H1 (cell line): ENCODE data around the gene FBN1. TPM values are rescaled to one million over a fixed set of nuclear protein-coding genes. Genes with fewer than 3 reads are reported as not detected.

Experiments
- CTCF ChIA-PET: fragments of 300-600 bp; sonication (Branson Sonifier 250); formaldehyde crosslinking; loops from one replicate; lab custom pipeline; 2021; ENCODE audit not compliant: partially characterized antibody; lab: Charles Lee
- POLR2A ChIA-PET: fragments of 300-600 bp; sonication (Branson Sonifier 250); formaldehyde crosslinking; loops from one replicate; lab custom pipeline; 2021; ENCODE audit warnings: inconsistent platforms; ENCODE audit not compliant: partially characterized antibody; lab: Charles Lee
- DNase-seq, 2 experiments: peaks; one replicate each; pipeline versions ENCODE4 v3.0.0 to v3.0.0-alpha.2; 2010 to 2022; ENCODE audit warnings: low spot score in 2 of 2, low read depth in 1 of 2, mixed read lengths in 1 of 2
- FAIRE-seq: peaks from 2 replicates; lab custom pipeline; 2011; peaks lifted over from hg19 to GRCh38; lab: Jason Lieb, UNC
- H2AFZ ChIP-seq: 2 replicates; pipeline ENCODE4 v1.8.1; 2012; ENCODE audit warnings: low read length, inconsistent platforms
- H2AK5ac ChIP-seq: 2 replicates; pipeline ENCODE4 v1.6.1; 2013; ENCODE audit warnings: low read depth, low read length
- H2BK120ac ChIP-seq: replicated peaks from 2 replicates; pipeline ENCODE3; 2013; ENCODE audit warnings: low read depth, low read length, inconsistent platforms
- H2BK12ac ChIP-seq: 2 replicates; pipeline ENCODE4 v1.6.1; 2013; ENCODE audit warnings: low read depth, low read length
- H2BK15ac ChIP-seq: 2 replicates; pipeline ENCODE4 v1.6.1; 2013; ENCODE audit warnings: low read length
- H2BK20ac ChIP-seq: 2 replicates; pipeline ENCODE4 v1.6.1; 2013; ENCODE audit warnings: low read length
- H2BK5ac ChIP-seq: 2 replicates; pipeline ENCODE4 v1.6.1; 2013; ENCODE audit warnings: low read depth, low read length
- H3K14ac ChIP-seq: 2 replicates; pipeline ENCODE4 v1.6.1; 2013; ENCODE audit warnings: inconsistent platforms; ENCODE audit not compliant: insufficient read length
- H3K18ac ChIP-seq: 2 replicates; pipeline ENCODE4 v1.6.1; 2013; ENCODE audit warnings: low read length; ENCODE audit errors: extremely low read depth
- H3K23ac ChIP-seq: 2 replicates; pipeline ENCODE4 v1.6.1; 2013; ENCODE audit warnings: inconsistent platforms; ENCODE audit not compliant: insufficient read length
- H3K23me2 ChIP-seq: 2 replicates; pipeline ENCODE4 v1.6.1; 2013; ENCODE audit warnings: low read depth, low read length
- H3K27ac ChIP-seq: 2 replicates; pipeline ENCODE4 v1.6.1; 2011; ENCODE audit warnings: low read depth, low read length, inconsistent platforms
- H3K27me3 ChIP-seq, 4 experiments: replicated peaks in 1 of 4; 1 replicate in 1 of 4; 2 replicates in 3 of 4; pipeline versions ENCODE4 v1.6.1 to v1.8.1; 2011 to 2013; ENCODE audit warnings: low read length in 3 of 4, mild to moderate bottlenecking in 3 of 4, inconsistent platforms in 2 of 4, mixed read lengths in 2 of 4, moderate library complexity in 1 of 4; ENCODE audit not compliant: control insufficient read depth in 3 of 4, insufficient read depth in 3 of 4; ENCODE audit errors: extremely low read depth in 1 of 4
- H3K36me3 ChIP-seq, 4 experiments: 2 replicates each; pipeline versions ENCODE4 v1.6.1 to v1.8.1; 2011 to 2013; ENCODE audit warnings: mild to moderate bottlenecking in 4 of 4, low read length in 3 of 4, moderate library complexity in 2 of 4, control low read depth in 1 of 4, inconsistent platforms in 1 of 4; ENCODE audit not compliant: insufficient read depth in 4 of 4, control insufficient read depth in 2 of 4
- H3K4ac ChIP-seq: replicated peaks from 2 replicates; pipeline ENCODE3; 2013; ENCODE audit warnings: low read length, low read depth, mixed read lengths, inconsistent platforms; ENCODE audit not compliant: insufficient read length
- H3K4me1 ChIP-seq, 4 experiments: replicated peaks in 1 of 4; 1 replicate in 1 of 4; 2 replicates in 3 of 4; pipeline versions ENCODE4 v1.6.1 to v1.8.1; 2011 to 2013; ENCODE audit warnings: low read length in 3 of 4, inconsistent platforms in 2 of 4, mixed read lengths in 1 of 4; ENCODE audit not compliant: insufficient read depth in 4 of 4, control insufficient read depth in 3 of 4
- H3K4me2 ChIP-seq, 2 experiments: 2 replicates each; pipeline versions ENCODE4 v1.6.1 to v1.8.1; 2011 to 2013; ENCODE audit warnings: low read depth in 2 of 2, low read length in 2 of 2, control low read depth in 1 of 2, inconsistent platforms in 1 of 2, mild to moderate bottlenecking in 1 of 2; ENCODE audit not compliant: insufficient read depth in 1 of 2
- H3K4me3 ChIP-seq, 4 experiments: fragments of 200-600, 300-600 bp in 1 of 4; sonication (generic), shearing (Covaris generic), sonication (Bioruptor Twin) in 1 of 4; 2 replicates each; pipeline versions ENCODE4 v1.5.1 to v1.8.1; 2011 to 2016; ENCODE audit warnings: low read length in 4 of 4, low read depth in 3 of 4, control low read depth in 2 of 4, inconsistent platforms in 2 of 4, mild to moderate bottlenecking in 2 of 4, mixed read lengths in 1 of 4, moderate library complexity in 1 of 4; ENCODE audit not compliant: insufficient read depth in 2 of 4; ENCODE audit errors: extremely low read depth in 1 of 4
- H3K56ac ChIP-seq: replicated peaks from 2 replicates; pipeline ENCODE3; 2013; ENCODE audit warnings: low read depth, mild to moderate bottlenecking, mixed read lengths, low read length, inconsistent platforms; ENCODE audit not compliant: insufficient read length
- H3K79me1 ChIP-seq: 2 replicates; pipeline ENCODE4 v1.6.1; 2013; ENCODE audit warnings: low read depth, low read length, control low read depth
- H3K79me2 ChIP-seq, 2 experiments: 2 replicates each; pipeline versions ENCODE4 v1.6.1 to v1.8.1; 2012 to 2013; ENCODE audit warnings: low read length in 2 of 2, mild to moderate bottlenecking in 2 of 2, inconsistent platforms in 1 of 2; ENCODE audit not compliant: insufficient read depth in 2 of 2, control insufficient read depth in 1 of 2
- H3K9ac ChIP-seq, 4 experiments: replicated peaks in 1 of 4; 1 replicate in 1 of 4; 2 replicates in 3 of 4; pipeline versions ENCODE4 v1.6.1 to v1.8.1; 2011 to 2013; ENCODE audit warnings: low read depth in 3 of 4, low read length in 3 of 4, control low read depth in 2 of 4, mild to moderate bottlenecking in 2 of 4, moderate library complexity in 2 of 4, inconsistent platforms in 1 of 4; ENCODE audit errors: extremely low read depth in 1 of 4
- H3K9me3 ChIP-seq, 2 experiments: 2 replicates each; pipeline versions ENCODE4 v1.6.1 to v1.8.1; 2012 to 2013; ENCODE audit warnings: mild to moderate bottlenecking in 2 of 2, moderate library complexity in 2 of 2, control low read depth in 1 of 2, inconsistent platforms in 1 of 2, low read depth in 1 of 2, low read length in 1 of 2, mixed read lengths in 1 of 2; ENCODE audit not compliant: insufficient read depth in 2 of 2
- H4K20me1 ChIP-seq, 2 experiments: replicated peaks in 1 of 2; 2 replicates each; pipeline versions ENCODE3 to v1.8.1; 2011 to 2013; ENCODE audit warnings: inconsistent platforms in 2 of 2, low read length in 2 of 2, mild to moderate bottlenecking in 1 of 2; ENCODE audit not compliant: insufficient read depth in 2 of 2, control insufficient read depth in 1 of 2
- H4K5ac ChIP-seq: 2 replicates; pipeline ENCODE4 v1.6.1; 2013; ENCODE audit warnings: low read length, low read depth, mixed read lengths, inconsistent platforms; ENCODE audit not compliant: insufficient read length
- H4K8ac ChIP-seq: 2 replicates; pipeline ENCODE4 v1.8.0; 2013; ENCODE audit warnings: mild to moderate bottlenecking, moderate library complexity, low read length, inconsistent platforms; ENCODE audit not compliant: insufficient read depth; ENCODE audit errors: extremely low read depth
- H4K91ac ChIP-seq: replicated peaks from 2 replicates; pipeline ENCODE3; 2013; ENCODE audit warnings: low read length, mixed read lengths, inconsistent platforms; ENCODE audit not compliant: insufficient read length
- GABPA ChIP-seq: IDR thresholded peaks from 2 replicates; pipeline ENCODE4 v1.6.1; 2011; ENCODE audit warnings: mild to moderate bottlenecking, low read length, moderate library complexity, borderline replicate concordance; ENCODE audit not compliant: insufficient read depth
- NRF1 ChIP-seq: IDR thresholded peaks from 2 replicates; pipeline ENCODE4 v1.6.1; 2011; ENCODE audit warnings: mild to moderate bottlenecking, low read depth, low read length, improper control_type of control experiment
- WGBS, 2 experiments: shearing (Covaris generic) in 1 of 2; methylation state at CpG; one replicate each; pipeline versions ENCODE4 v1.1.6 to v1.1.7; 2013 to 2015; ENCODE audit warnings: low lambda C conversion rate in 2 of 2, mixed read lengths in 2 of 2, inconsistent platforms in 1 of 2, low coverage in 1 of 2, missing lambda C conversion rate in 1 of 2; ENCODE audit not compliant: insufficient replicate concordance in 2 of 2, insufficient coverage in 1 of 2, insufficient read length in 1 of 2; ENCODE audit errors: extremely low coverage in 1 of 2, missing lambda C conversion rate in 1 of 2; 5-methylcytosine and 5-hydroxymethylcytosine counted together
- polyA plus RNA-seq, 7 experiments: library from polyadenylated mRNA; depleted of rRNA in 3 of 7; stranded (reverse) in 5 of 7; unstranded in 2 of 7; fragments of >200 nt in 5 of 7; fragments of 200-250 nt in 2 of 7; gene quantifications; 1 replicate in 5 of 7; 2 replicates in 1 of 7; 4 replicates in 1 of 7; pipeline versions ENCODE4 v1.2.1 to v1.2.3, GENCODE V29; 2011 to 2013; ENCODE audit warnings: missing spikeins in 2 of 7, mixed read lengths in 2 of 7
- total RNA-seq: library from RNA; stranded (reverse); fragmentation: NEBNext Ultra II Directional; extraction: Animal tissue kit (Norgen Biotek cat#: 25700); gene quantifications from 2 replicates; pipeline ENCODE4 v1.2.1, GENCODE V29; 2021

Gene FBN1
- total and polyA plus RNA-seq, 2 of the 8 experiments (the other 6 are each of a cell fraction or from before 2014, with no cell fraction given), result 3.0 to 4.0 TPM

- Histone ChIP-seq H3K79me1 (no peaks in the 10 kb centered on the region), H3K56ac (no peak overlapping the region), H4K8ac (no peak overlapping the region), H3K9ac (no peak overlapping the region), H2BK20ac (no peak overlapping the region), H3K4ac (no peak overlapping the region), H3K79me2 (no peaks in the 10 kb centered on the region), H3K4me2 (no peak overlapping the region), H2BK5ac (no peak overlapping the region), H3K18ac (no peak overlapping the region), H3K14ac (no peak overlapping the region), H4K20me1 (no peaks in the 10 kb centered on the region), H4K5ac (no peak overlapping the region), H2BK12ac (no peak overlapping the region), H2BK15ac (no peak overlapping the region), H3K4me1 (peaks cover 0 to 4% (median 2%) of the 10 kb centered on the region in 4 experiments; a peak in 1 of 7 replicates), H3K27me3 (no peaks in the 10 kb centered on the region), H2AFZ (no peak overlapping the region), H2AK5ac (no peak overlapping the region), H3K23me2 (no peaks in the 10 kb centered on the region; the same call in 1 of the 2 replicates), H2BK120ac (no peak overlapping the region), H4K91ac (no peak overlapping the region), H3K23ac (no peak overlapping the region), H3K9me3 (no peaks in the 10 kb centered on the region), H3K27ac (no peak overlapping the region), H3K36me3 (no peaks in the 10 kb centered on the region; a peak in 1 of 8 replicates), H3K4me3 (no peak overlapping the region)
- POLR2A ChIA-PET, result no interaction called here
- CTCF ChIA-PET, result interaction anchor here (1.1 to 2.7 kb wide), 2 partner anchors 14 to 117 kb away, joined by 4 to 11 read pairs; no protein-coding TSS in a partner anchor
- DNase-seq, result no peak
- 84% methylated on average over 4 of the region's 4 CpGs; no CpG with 5 or more reads in 1 of the 2 experiments for WGBS, 2 experiments
- FAIRE-seq, result no peak
- TF ChIP-seq GABPA (no peak), NRF1 (no peak)
These were observed 20.8 kb downstream of the FBN1 start for GRCh38 chr15:48624700-48625099.
